Erythroblast (primary cell): ENCODE measurements around the gene GIMAP8.

ENCODE experiments used
- DNase-seq, 2 experiments: peaks; one replicate each; lab custom pipeline; 2025; lab: John Stamatoyannopoulos, UW
- GATA1 ChIP-seq: IDR thresholded peaks from 2 replicates; pipeline ENCODE4 v1.6.1; 2011; ENCODE audit warnings: low read depth, mild to moderate bottlenecking, control low read depth, low read length, moderate library complexity
- POLR2A ChIP-seq: IDR thresholded peaks from 2 replicates; pipeline ENCODE4 v1.6.1; 2011; ENCODE audit warnings: mild to moderate bottlenecking, low read length

GIMAP8 gene

DNA sequence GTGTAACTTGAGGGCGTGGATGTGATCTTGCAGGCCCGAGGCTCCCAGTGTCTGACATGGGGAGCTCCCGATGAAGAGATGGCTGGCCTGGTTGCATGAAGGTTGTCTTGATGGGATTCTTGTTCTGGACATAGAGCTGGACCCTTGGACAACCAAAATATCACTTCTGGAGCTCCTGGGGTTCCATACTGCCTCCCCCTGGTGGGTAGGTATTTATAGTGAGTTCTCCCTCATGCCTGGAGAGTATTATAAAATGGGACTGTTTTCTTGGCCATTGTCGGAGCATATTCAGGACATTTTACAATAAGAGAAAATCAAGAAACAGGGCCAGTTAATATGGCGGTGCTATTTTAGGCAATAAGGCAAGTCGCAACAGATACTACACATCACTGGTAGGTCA, 32.6 kb upstream of the GIMAP8 start:
- TF ChIP-seq POLR2A (no peak), GATA1 (no peak)
- no peak for DNase-seq

GRCh38 chr7:150420242-150420641, 30.2 kb upstream of the GIMAP8 start:
- no peak for DNase-seq

DNA sequence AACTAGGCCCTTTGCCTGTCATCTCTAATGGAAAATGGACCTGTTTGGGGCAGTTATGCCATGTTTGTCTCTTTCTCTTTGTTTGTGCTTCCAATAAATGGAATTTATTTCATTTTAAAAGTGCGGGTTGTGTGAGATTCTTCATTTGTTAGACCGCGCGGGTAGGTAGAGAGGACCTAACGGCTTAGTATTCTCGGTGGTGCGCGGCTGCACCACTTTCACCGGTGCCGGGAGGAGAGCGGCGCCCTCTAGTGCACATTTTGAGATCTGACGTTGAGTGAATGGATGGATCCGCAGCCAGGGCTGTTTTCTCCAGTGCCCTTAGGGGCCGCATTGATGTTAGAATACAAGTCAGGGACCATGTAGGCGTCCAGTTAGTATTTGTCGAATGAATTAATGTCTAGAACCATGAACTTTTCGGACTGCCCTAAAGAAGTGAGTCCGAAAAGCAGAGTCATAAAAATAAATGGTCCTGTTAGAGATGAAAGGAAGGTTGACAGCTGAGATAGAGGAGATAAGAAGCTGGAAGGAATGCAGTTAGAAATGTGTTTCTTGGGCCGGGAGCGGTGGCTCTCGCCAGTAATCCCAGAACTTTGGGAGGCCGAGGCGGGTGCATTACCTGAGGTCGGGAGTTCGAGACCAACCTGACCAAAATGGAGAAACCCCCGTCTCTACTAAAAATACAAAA, 29.3 kb upstream of the GIMAP8 start:
- TF ChIP-seq GATA1: no peak
- no peak for TF ChIP-seq POLR2A
- peak; percentile 79 to 87 for DNase-seq

More at GRCh38 chr7:150420242-150420641, 30.2 kb upstream of the GIMAP8 start:
- TF ChIP-seq POLR2A (no peak), GATA1 (no peak)

DNA sequence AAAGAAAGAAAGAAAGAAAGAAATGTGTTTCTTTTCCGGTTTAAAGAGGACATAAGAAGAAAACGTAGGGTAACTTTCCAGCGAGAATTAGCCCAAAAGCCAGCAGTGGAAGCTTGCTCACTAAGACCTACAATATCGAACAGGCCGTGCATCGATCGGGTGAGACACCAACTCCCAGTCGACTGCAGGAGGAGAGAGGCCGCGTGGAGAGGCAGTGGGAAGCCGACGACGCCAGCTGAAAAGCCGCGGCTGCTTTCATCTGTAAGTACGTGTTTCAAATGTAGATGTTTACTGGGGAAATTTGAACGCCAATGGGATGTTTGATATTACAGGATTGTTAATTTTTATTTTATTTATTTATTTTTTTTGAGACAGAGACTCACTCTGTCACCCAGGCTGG, 28.6 kb upstream of the GIMAP8 start:
- no peak for TF ChIP-seq POLR2A
- DNase-seq: no peak

- TF ChIP-seq POLR2A: no peak
- no peak for TF ChIP-seq GATA1
Observed at GRCh38 chr7:150425670-150426069, 24.8 kb upstream of the GIMAP8 start.

GRCh38 chr7:150428671-150429451, 21.6 kb upstream of the GIMAP8 start:
- DNase-seq: no peak
- TF ChIP-seq POLR2A (no peak), GATA1 (no peak)

More at GRCh38 chr7:150425670-150426069, 24.8 kb upstream of the GIMAP8 start:
- DNase-seq: no peak

GRCh38 chr7:150429699-150430098, 20.7 kb upstream of the GIMAP8 start:
- no peak for TF ChIP-seq POLR2A
- TF ChIP-seq GATA1: no peak
- no peak for DNase-seq

GRCh38 chr7:150430465-150431085, 19.9 kb upstream of the GIMAP8 start:
- no peak for TF ChIP-seq POLR2A
- TF ChIP-seq GATA1: no peak
- DNase-seq: no peak

- no peak for DNase-seq
- TF ChIP-seq POLR2A: no peak
Observed at GRCh38 chr7:150431839-150432658, 18.4 kb upstream of the GIMAP8 start.

DNA sequence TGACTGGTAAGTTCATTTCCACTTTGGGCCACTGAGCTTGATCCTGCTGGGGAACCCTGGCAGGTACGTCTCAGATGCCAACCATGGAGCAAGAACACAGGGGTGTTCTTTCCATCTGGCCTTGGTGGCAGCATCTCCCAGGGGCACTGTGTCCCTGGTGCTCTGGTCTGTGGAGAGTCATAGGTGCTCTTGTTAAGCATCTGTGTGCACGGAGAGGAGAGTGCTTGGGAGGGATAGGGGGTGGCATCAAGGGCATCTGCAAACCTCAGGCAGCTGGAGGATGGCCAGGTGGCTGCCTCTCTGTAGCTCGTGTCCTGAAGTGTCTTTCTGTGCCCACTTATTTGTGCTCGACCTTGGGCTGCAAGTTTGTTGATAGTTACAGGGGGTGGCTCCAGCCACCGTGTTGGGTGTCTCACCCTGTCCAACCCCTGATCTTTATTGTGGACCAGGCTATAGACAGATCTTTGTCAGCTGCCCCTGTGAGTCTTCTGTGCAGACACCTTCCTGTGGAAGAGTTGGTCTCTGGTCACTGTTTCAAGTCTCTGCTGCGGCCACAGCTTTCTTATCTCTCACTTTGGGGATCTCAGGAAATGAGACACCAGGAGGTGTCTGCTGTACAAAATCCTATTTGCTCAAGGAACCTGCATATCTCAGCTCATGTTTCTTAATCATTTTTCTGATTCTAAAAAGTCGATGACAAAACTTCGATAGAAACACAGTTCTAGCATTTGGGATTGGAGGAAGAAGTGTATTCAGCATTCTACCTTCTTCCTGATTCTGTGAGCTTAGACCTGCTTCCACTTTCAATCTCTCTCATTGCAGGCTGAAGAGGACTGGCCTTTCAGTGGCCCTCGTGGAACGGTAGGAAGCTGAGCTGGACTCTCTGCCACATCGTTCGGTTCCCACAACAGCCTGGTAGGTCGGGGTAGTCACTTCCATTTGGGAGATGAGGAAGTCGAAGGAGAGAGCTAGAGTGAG, 17.2 kb upstream of the GIMAP8 start:
- DNase-seq: no peak
- no peak for TF ChIP-seq GATA1
- no peak for TF ChIP-seq POLR2A

GRCh38 chr7:150434240-150434639, 16.2 kb upstream of the GIMAP8 start:
- TF ChIP-seq GATA1: no peak
- TF ChIP-seq POLR2A: no peak
- no peak for DNase-seq

GRCh38 chr7:150435047-150435389, 15.4 kb upstream of the GIMAP8 start:
- no peak for DNase-seq
- TF ChIP-seq POLR2A: no peak
- no peak for TF ChIP-seq GATA1
